Epithelial cell of esophagus (primary cell): ENCODE results near the gene LMNTD1.

Source experiments
- DNase-seq: peaks from one replicate; pipeline ENCODE4 v3.0.0; 2010; ENCODE audit warnings: low read depth
- H3K4me3 ChIP-seq: 2 replicates; pipeline ENCODE4 v1.5.1; 2011; ENCODE audit warnings: mild to moderate bottlenecking, low read length, control low read depth
- TF ChIP-seq, protein P1 (sequence below): IDR thresholded peaks from 2 replicates; pipeline ENCODE4 v1.5.1; 2011; ENCODE audit warnings: low read depth, mild to moderate bottlenecking, low read length, control low read depth, inconsistent platforms; ENCODE audit not compliant: insufficient read depth; ENCODE audit errors: missing control alignments

Gene LMNTD1

DNA sequence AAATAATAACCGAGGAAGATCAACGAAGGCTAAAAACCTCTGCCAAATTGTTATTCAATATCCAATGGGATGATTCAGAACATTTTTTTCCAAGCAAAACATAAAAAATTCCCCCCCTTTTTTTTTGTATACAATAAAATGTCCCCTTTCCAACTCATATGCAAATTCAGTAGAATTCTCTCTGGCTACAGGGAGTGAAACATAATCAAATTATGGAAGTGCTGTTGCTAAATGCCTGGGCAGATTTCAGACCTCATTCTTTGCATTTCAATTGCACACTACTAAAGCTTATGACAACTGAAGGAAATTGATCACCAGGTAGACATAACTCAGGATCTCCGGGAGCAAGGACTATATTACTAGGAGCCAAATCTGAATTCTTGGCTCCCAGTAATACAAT lies 51.0 kb downstream of the LMNTD1 start:
- TF ChIP-seq, protein P1, sequence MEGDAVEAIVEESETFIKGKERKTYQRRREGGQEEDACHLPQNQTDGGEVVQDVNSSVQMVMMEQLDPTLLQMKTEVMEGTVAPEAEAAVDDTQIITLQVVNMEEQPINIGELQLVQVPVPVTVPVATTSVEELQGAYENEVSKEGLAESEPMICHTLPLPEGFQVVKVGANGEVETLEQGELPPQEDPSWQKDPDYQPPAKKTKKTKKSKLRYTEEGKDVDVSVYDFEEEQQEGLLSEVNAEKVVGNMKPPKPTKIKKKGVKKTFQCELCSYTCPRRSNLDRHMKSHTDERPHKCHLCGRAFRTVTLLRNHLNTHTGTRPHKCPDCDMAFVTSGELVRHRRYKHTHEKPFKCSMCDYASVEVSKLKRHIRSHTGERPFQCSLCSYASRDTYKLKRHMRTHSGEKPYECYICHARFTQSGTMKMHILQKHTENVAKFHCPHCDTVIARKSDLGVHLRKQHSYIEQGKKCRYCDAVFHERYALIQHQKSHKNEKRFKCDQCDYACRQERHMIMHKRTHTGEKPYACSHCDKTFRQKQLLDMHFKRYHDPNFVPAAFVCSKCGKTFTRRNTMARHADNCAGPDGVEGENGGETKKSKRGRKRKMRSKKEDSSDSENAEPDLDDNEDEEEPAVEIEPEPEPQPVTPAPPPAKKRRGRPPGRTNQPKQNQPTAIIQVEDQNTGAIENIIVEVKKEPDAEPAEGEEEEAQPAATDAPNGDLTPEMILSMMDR, result no peak
- H3K4me3 ChIP-seq, result no peak overlapping the region
- DNase-seq, result no peak

DNA sequence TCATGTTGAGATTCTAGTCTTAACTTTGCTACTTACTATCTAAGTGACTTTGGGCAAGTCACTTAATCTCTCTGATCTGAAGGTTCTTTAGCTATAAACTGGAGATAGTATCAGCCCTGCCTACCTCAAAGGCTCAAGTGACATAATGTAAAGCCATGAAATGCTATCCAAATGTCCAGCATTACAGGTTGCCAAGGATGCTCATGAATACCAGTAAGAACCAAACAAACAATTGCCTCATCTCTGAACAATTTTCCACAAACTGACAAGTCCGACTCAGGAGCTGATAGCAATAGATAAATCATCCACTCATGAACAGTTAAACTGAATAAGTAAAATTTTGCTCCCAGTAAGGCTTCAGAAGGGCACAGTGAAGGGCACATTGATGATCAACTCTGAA lies 51.5 kb downstream of the LMNTD1 start:
- TF ChIP-seq, protein P1, result no peak
- DNase-seq, result no peak
- no peak overlapping the region for H3K4me3 ChIP-seq

DNA sequence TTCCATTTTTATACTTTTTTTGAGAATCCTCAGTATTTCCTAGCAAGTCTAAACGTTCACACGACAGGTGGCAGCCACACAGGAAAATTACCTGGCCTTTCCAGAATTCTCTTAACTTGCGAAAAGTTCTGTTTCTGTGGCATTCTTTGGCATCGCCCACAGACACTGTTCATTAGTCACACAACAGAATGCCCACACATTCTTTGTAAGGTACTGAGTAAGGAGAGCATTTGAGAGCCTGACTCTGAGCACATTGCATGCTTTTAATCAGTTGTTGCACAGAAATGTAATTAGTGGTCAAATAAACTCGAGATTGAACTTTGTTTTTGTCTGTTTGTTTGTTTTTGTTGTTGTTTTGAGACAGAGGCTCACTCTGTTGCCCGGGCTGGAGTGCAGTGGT lies 52.4 kb downstream of the LMNTD1 start:
- H3K4me3 ChIP-seq, result no peak overlapping the region
- DNase-seq, result peak; percentile 39
- TF ChIP-seq, protein P1, result no peak

DNA sequence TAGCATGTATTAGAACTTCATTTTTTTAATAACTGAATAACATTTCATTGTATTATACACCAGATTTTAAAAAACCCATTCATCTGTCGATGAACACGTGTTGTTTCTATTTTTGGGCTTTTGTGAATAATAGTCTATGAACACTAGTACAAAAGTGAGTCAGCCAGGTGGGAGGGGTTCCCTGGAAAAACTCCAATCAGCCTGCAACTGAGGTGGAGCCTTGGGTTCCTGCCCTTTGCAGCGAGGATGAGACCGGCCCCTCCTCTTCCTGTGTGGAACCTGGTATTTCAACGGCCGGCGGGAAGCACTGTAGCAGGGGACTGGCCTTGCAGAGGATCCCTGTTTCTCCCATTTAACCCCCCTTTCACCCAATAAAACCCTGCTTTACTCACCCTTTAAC lies 56.1 kb downstream of the LMNTD1 start:
- no peak overlapping the region for H3K4me3 ChIP-seq
- DNase-seq, result peak; percentile 21
- TF ChIP-seq, protein P1, result no peak

DNA sequence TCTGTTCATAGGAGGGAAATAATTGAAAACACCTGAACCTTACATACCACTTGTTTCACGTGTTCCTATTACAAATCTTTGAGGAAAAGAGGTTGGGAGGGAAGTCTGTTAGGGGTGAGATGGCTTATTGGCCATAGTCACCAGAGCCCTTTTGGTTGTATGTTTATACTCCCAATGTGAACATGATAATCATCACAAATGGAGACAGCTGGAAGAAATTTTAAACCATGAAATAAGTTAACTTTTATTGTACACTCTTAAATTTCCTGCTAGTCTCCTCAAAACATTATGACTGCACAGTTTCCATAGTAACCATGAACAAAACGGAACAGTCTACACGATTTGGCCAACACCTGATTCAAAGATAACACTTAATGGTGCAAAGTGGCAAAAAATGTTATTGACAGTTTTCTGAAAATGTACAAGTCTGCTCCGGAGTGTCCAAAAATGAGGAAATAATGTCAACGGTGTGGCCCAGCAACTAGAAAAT lies 56.9 kb downstream of the LMNTD1 start:
- no peak overlapping the region for H3K4me3 ChIP-seq
- DNase-seq, result no peak
- TF ChIP-seq, protein P1, result no peak

DNA sequence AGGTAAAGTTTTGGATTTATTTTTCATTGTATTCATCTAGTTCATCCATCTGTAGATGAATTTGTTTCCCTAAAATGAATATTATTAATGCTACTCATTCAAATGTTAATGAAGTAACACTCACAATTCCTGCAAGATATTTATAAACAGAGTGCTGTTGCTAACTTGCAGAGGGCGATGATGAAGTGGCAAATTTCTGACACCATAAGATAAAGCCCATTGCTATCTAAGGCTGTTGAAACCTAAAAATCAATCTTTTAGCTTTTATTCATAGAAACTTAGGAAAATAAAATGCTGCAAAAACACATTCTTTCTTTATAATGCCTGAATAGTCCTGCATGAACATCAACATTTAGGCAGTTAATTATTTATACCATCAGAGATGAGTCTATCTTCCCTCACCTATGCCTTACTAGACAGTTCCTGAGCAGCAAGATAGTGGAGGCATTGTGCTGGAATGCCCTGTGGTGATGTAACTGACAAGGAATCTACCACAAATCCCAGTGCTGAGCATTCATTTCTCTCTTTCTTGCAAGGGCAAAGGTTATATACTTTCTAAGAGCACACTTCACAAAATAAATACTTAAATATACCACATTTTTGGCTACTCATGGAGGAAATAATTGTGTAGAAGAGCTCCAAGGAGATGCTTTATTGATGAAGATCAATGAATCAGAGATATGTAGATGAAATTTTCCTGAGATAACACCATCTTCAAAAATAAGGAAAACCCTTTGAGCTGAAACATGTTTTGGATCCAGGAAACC lies 57.6 kb downstream of the LMNTD1 start:
- peak; percentile 86 for DNase-seq
- TF ChIP-seq, protein P1, result no peak

DNA sequence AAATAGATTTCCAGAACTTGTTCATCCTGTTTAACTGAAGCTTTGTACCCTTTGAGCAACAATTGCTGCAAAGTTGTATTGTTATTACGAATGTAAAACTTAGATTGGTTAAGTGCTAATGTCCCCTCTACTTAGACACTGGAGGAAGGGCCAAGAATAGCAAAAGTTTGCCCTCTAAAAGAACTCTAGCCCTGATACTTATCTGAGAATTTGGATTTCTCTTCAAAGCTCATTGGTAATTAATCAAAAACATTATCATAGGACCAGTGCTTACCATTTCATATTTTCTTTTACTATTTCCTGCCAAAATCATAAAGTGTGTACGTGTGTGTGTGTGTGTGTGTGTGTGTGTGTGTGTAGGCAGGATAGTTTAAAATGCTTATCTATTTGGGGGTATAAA lies 58.2 kb downstream of the LMNTD1 start:
- no peak overlapping the region for H3K4me3 ChIP-seq
- TF ChIP-seq, protein P1, result no peak
- peak; percentile 15 for DNase-seq

More for the DNA sequence above, 57.6 kb downstream of the LMNTD1 start:
- no peak overlapping the region for H3K4me3 ChIP-seq
